H1 (cell line): ENCODE data around the gene SLC7A7. TPM values are rescaled to one million over a fixed set of nuclear protein-coding genes. Genes with fewer than 3 reads are reported as not detected.

Source experiments
- CTCF ChIA-PET: fragments of 300-600 bp; sonication (Branson Sonifier 250); formaldehyde crosslinking; loops from one replicate; lab custom pipeline; 2021; ENCODE audit not compliant: partially characterized antibody; lab: Charles Lee
- POLR2A ChIA-PET: fragments of 300-600 bp; sonication (Branson Sonifier 250); formaldehyde crosslinking; loops from one replicate; lab custom pipeline; 2021; ENCODE audit warnings: inconsistent platforms; ENCODE audit not compliant: partially characterized antibody; lab: Charles Lee
- DNase-seq, 2 experiments: peaks; one replicate each; pipeline versions ENCODE4 v3.0.0 to v3.0.0-alpha.2; 2010 to 2022; ENCODE audit warnings: low spot score in 2 of 2, low read depth in 1 of 2, mixed read lengths in 1 of 2
- FAIRE-seq: peaks from 2 replicates; lab custom pipeline; 2011; peaks lifted over from hg19 to GRCh38; lab: Jason Lieb, UNC
- H2AFZ ChIP-seq: 2 replicates; pipeline ENCODE4 v1.8.1; 2012; ENCODE audit warnings: low read length, inconsistent platforms
- H2AK5ac ChIP-seq: 2 replicates; pipeline ENCODE4 v1.6.1; 2013; ENCODE audit warnings: low read depth, low read length
- H2BK120ac ChIP-seq: replicated peaks from 2 replicates; pipeline ENCODE3; 2013; ENCODE audit warnings: low read depth, low read length, inconsistent platforms
- H2BK12ac ChIP-seq: 2 replicates; pipeline ENCODE4 v1.6.1; 2013; ENCODE audit warnings: low read depth, low read length
- H2BK15ac ChIP-seq: 2 replicates; pipeline ENCODE4 v1.6.1; 2013; ENCODE audit warnings: low read length
- H2BK20ac ChIP-seq: 2 replicates; pipeline ENCODE4 v1.6.1; 2013; ENCODE audit warnings: low read length
- H2BK5ac ChIP-seq: 2 replicates; pipeline ENCODE4 v1.6.1; 2013; ENCODE audit warnings: low read depth, low read length
- H3K14ac ChIP-seq: 2 replicates; pipeline ENCODE4 v1.6.1; 2013; ENCODE audit warnings: inconsistent platforms; ENCODE audit not compliant: insufficient read length
- H3K18ac ChIP-seq: 2 replicates; pipeline ENCODE4 v1.6.1; 2013; ENCODE audit warnings: low read length; ENCODE audit errors: extremely low read depth
- H3K23ac ChIP-seq: 2 replicates; pipeline ENCODE4 v1.6.1; 2013; ENCODE audit warnings: inconsistent platforms; ENCODE audit not compliant: insufficient read length
- H3K23me2 ChIP-seq: 2 replicates; pipeline ENCODE4 v1.6.1; 2013; ENCODE audit warnings: low read depth, low read length
- H3K27ac ChIP-seq: 2 replicates; pipeline ENCODE4 v1.6.1; 2011; ENCODE audit warnings: low read depth, low read length, inconsistent platforms
- H3K27me3 ChIP-seq, 4 experiments: replicated peaks in 1 of 4; 1 replicate in 1 of 4; 2 replicates in 3 of 4; pipeline versions ENCODE4 v1.6.1 to v1.8.1; 2011 to 2013; ENCODE audit warnings: low read length in 3 of 4, mild to moderate bottlenecking in 3 of 4, inconsistent platforms in 2 of 4, mixed read lengths in 2 of 4, moderate library complexity in 1 of 4; ENCODE audit not compliant: control insufficient read depth in 3 of 4, insufficient read depth in 3 of 4; ENCODE audit errors: extremely low read depth in 1 of 4
- H3K36me3 ChIP-seq, 4 experiments: 2 replicates each; pipeline versions ENCODE4 v1.6.1 to v1.8.1; 2011 to 2013; ENCODE audit warnings: mild to moderate bottlenecking in 4 of 4, low read length in 3 of 4, moderate library complexity in 2 of 4, control low read depth in 1 of 4, inconsistent platforms in 1 of 4; ENCODE audit not compliant: insufficient read depth in 4 of 4, control insufficient read depth in 2 of 4
- H3K4ac ChIP-seq: replicated peaks from 2 replicates; pipeline ENCODE3; 2013; ENCODE audit warnings: low read length, low read depth, mixed read lengths, inconsistent platforms; ENCODE audit not compliant: insufficient read length
- H3K4me1 ChIP-seq, 4 experiments: replicated peaks in 1 of 4; 1 replicate in 1 of 4; 2 replicates in 3 of 4; pipeline versions ENCODE4 v1.6.1 to v1.8.1; 2011 to 2013; ENCODE audit warnings: low read length in 3 of 4, inconsistent platforms in 2 of 4, mixed read lengths in 1 of 4; ENCODE audit not compliant: insufficient read depth in 4 of 4, control insufficient read depth in 3 of 4
- H3K4me2 ChIP-seq, 2 experiments: 2 replicates each; pipeline versions ENCODE4 v1.6.1 to v1.8.1; 2011 to 2013; ENCODE audit warnings: low read depth in 2 of 2, low read length in 2 of 2, control low read depth in 1 of 2, inconsistent platforms in 1 of 2, mild to moderate bottlenecking in 1 of 2; ENCODE audit not compliant: insufficient read depth in 1 of 2
- H3K4me3 ChIP-seq, 4 experiments: fragments of 200-600, 300-600 bp in 1 of 4; sonication (generic), shearing (Covaris generic), sonication (Bioruptor Twin) in 1 of 4; 2 replicates each; pipeline versions ENCODE4 v1.5.1 to v1.8.1; 2011 to 2016; ENCODE audit warnings: low read length in 4 of 4, low read depth in 3 of 4, control low read depth in 2 of 4, inconsistent platforms in 2 of 4, mild to moderate bottlenecking in 2 of 4, mixed read lengths in 1 of 4, moderate library complexity in 1 of 4; ENCODE audit not compliant: insufficient read depth in 2 of 4; ENCODE audit errors: extremely low read depth in 1 of 4
- H3K56ac ChIP-seq: replicated peaks from 2 replicates; pipeline ENCODE3; 2013; ENCODE audit warnings: low read depth, mild to moderate bottlenecking, mixed read lengths, low read length, inconsistent platforms; ENCODE audit not compliant: insufficient read length
- H3K79me1 ChIP-seq: 2 replicates; pipeline ENCODE4 v1.6.1; 2013; ENCODE audit warnings: low read depth, low read length, control low read depth
- H3K79me2 ChIP-seq, 2 experiments: 2 replicates each; pipeline versions ENCODE4 v1.6.1 to v1.8.1; 2012 to 2013; ENCODE audit warnings: low read length in 2 of 2, mild to moderate bottlenecking in 2 of 2, inconsistent platforms in 1 of 2; ENCODE audit not compliant: insufficient read depth in 2 of 2, control insufficient read depth in 1 of 2
- H3K9ac ChIP-seq, 4 experiments: replicated peaks in 1 of 4; 1 replicate in 1 of 4; 2 replicates in 3 of 4; pipeline versions ENCODE4 v1.6.1 to v1.8.1; 2011 to 2013; ENCODE audit warnings: low read depth in 3 of 4, low read length in 3 of 4, control low read depth in 2 of 4, mild to moderate bottlenecking in 2 of 4, moderate library complexity in 2 of 4, inconsistent platforms in 1 of 4; ENCODE audit errors: extremely low read depth in 1 of 4
- H3K9me3 ChIP-seq, 2 experiments: 2 replicates each; pipeline versions ENCODE4 v1.6.1 to v1.8.1; 2012 to 2013; ENCODE audit warnings: mild to moderate bottlenecking in 2 of 2, moderate library complexity in 2 of 2, control low read depth in 1 of 2, inconsistent platforms in 1 of 2, low read depth in 1 of 2, low read length in 1 of 2, mixed read lengths in 1 of 2; ENCODE audit not compliant: insufficient read depth in 2 of 2
- H4K20me1 ChIP-seq, 2 experiments: replicated peaks in 1 of 2; 2 replicates each; pipeline versions ENCODE3 to v1.8.1; 2011 to 2013; ENCODE audit warnings: inconsistent platforms in 2 of 2, low read length in 2 of 2, mild to moderate bottlenecking in 1 of 2; ENCODE audit not compliant: insufficient read depth in 2 of 2, control insufficient read depth in 1 of 2
- H4K5ac ChIP-seq: 2 replicates; pipeline ENCODE4 v1.6.1; 2013; ENCODE audit warnings: low read length, low read depth, mixed read lengths, inconsistent platforms; ENCODE audit not compliant: insufficient read length
- H4K8ac ChIP-seq: 2 replicates; pipeline ENCODE4 v1.8.0; 2013; ENCODE audit warnings: mild to moderate bottlenecking, moderate library complexity, low read length, inconsistent platforms; ENCODE audit not compliant: insufficient read depth; ENCODE audit errors: extremely low read depth
- H4K91ac ChIP-seq: replicated peaks from 2 replicates; pipeline ENCODE3; 2013; ENCODE audit warnings: low read length, mixed read lengths, inconsistent platforms; ENCODE audit not compliant: insufficient read length
- BCL11A ChIP-seq, 2 experiments: IDR thresholded peaks; one replicate each; pipeline ENCODE4 v1.6.1; 2011; ENCODE audit warnings: low read depth in 2 of 2, low read length in 2 of 2, mild to moderate bottlenecking in 2 of 2
- CHD1 ChIP-seq: IDR thresholded peaks from 2 replicates; pipeline ENCODE4 v1.6.1; 2012; ENCODE audit warnings: low read depth, low read length, improper control_type of control experiment
- CHD2 ChIP-seq: IDR thresholded peaks from 2 replicates; pipeline ENCODE4 v1.6.1; 2012; ENCODE audit warnings: low read length, improper control_type of control experiment
- CTBP2 ChIP-seq: IDR thresholded peaks from 2 replicates; pipeline ENCODE4 v1.7.0; 2011; ENCODE audit warnings: borderline replicate concordance, mild to moderate bottlenecking, moderate library complexity, mixed read lengths, low read length; ENCODE audit not compliant: insufficient read depth, insufficient read length
- EP300 ChIP-seq, 2 experiments: IDR thresholded peaks; 1 replicate in 1 of 2; 2 replicates in 1 of 2; pipeline ENCODE4 v1.6.1; 2011 to 2012; ENCODE audit warnings: low read depth in 2 of 2, low read length in 2 of 2, mild to moderate bottlenecking in 2 of 2, borderline replicate concordance in 1 of 2, inconsistent platforms in 1 of 2, moderate library complexity in 1 of 2
- FOSL1 ChIP-seq: IDR thresholded peaks from 2 replicates; pipeline ENCODE4 v1.6.1; 2011; ENCODE audit warnings: mild to moderate bottlenecking, low read depth, low read length, moderate library complexity; ENCODE audit not compliant: insufficient read depth
- KDM1A ChIP-seq: fragments of 200-600, 300-600 bp; sonication (generic); IDR thresholded peaks from 2 replicates; pipeline ENCODE4 v1.7.1; 2016; ENCODE audit warnings: mild to moderate bottlenecking, low read length, borderline replicate concordance
- SIN3A ChIP-seq, 2 experiments: IDR thresholded peaks in 1 of 2; conservative IDR thresholded peaks in 1 of 2; 2 replicates each; pipeline ENCODE4 v1.6.1; 2011 to 2012; ENCODE audit warnings: low read length in 2 of 2, improper control_type of control experiment in 1 of 2, low read depth in 1 of 2, mild to moderate bottlenecking in 1 of 2
- TAF7 ChIP-seq: optimal IDR thresholded peaks from 2 replicates; pipeline ENCODE3; 2011; ENCODE audit warnings: low read depth, mild to moderate bottlenecking, inconsistent platforms, low read length, moderate library complexity, borderline replicate concordance
- TBP ChIP-seq: IDR thresholded peaks from 2 replicates; pipeline ENCODE4 v1.6.1; 2011; ENCODE audit warnings: low read depth, low read length, improper control_type of control experiment
- YY1 ChIP-seq: IDR thresholded peaks from 2 replicates; pipeline ENCODE4 v1.6.1; 2011; ENCODE audit warnings: low read depth, mild to moderate bottlenecking, low read length
- WGBS, 2 experiments: shearing (Covaris generic) in 1 of 2; methylation state at CpG; one replicate each; pipeline versions ENCODE4 v1.1.6 to v1.1.7; 2013 to 2015; ENCODE audit warnings: low lambda C conversion rate in 2 of 2, mixed read lengths in 2 of 2, inconsistent platforms in 1 of 2, low coverage in 1 of 2, missing lambda C conversion rate in 1 of 2; ENCODE audit not compliant: insufficient replicate concordance in 2 of 2, insufficient coverage in 1 of 2, insufficient read length in 1 of 2; ENCODE audit errors: extremely low coverage in 1 of 2, missing lambda C conversion rate in 1 of 2; 5-methylcytosine and 5-hydroxymethylcytosine counted together
- polyA plus RNA-seq, 7 experiments: library from polyadenylated mRNA; depleted of rRNA in 3 of 7; stranded (reverse) in 5 of 7; unstranded in 2 of 7; fragments of >200 nt in 5 of 7; fragments of 200-250 nt in 2 of 7; gene quantifications; 1 replicate in 5 of 7; 2 replicates in 1 of 7; 4 replicates in 1 of 7; pipeline versions ENCODE4 v1.2.1 to v1.2.3, GENCODE V29; 2011 to 2013; ENCODE audit warnings: missing spikeins in 2 of 7, mixed read lengths in 2 of 7
- total RNA-seq: library from RNA; stranded (reverse); fragmentation: NEBNext Ultra II Directional; extraction: Animal tissue kit (Norgen Biotek cat#: 25700); gene quantifications from 2 replicates; pipeline ENCODE4 v1.2.1, GENCODE V29; 2021

The SLC7A7 gene
- total and polyA plus RNA-seq, 2 of the 8 experiments (the other 6 are each of a cell fraction or from before 2014, with no cell fraction given), result 5.8 to 14.9 TPM

DNA sequence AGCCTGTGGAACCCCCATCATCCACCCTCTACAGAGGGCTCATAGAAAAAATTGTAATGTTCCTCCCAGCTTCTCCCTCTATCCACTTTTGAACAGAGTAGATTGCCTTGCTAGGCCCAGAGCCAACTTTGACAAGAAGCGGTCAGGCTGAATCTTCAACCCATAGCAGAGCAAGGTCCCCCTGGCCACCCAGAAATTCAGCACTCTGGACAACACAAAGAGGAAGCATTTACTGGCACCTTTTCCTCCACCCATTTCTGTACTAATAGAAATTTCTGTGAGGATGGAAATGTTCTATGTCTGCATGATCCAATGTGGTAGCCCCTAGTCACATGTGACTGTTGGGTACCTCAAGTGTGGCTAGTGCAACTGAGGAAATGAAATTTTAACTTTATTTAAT, 91.4 kb downstream of the SLC7A7 start:
- H2AK5ac ChIP-seq, result no peak overlapping the region
- H3K14ac ChIP-seq, result no peak overlapping the region
- DNase-seq (peak in 1 of 2 experiments; percentile 1), FAIRE-seq (no peak)
- 0 out of 4 replicates have a peak, but pooled peaks cover 0 to 4% of the 10 kb centered on the region in 2 experiments for H3K9me3 ChIP-seq
- no peak overlapping the region for H3K56ac ChIP-seq
- no peak overlapping the region for H2BK12ac ChIP-seq
- no peak overlapping the region for H4K91ac ChIP-seq
- no peak overlapping the region for H2BK20ac ChIP-seq
- H2AFZ ChIP-seq, result no peak overlapping the region
- H3K27ac ChIP-seq, result no peak overlapping the region
- no peak overlapping the region for H2BK120ac ChIP-seq
- ChIA-PET CTCF (interaction anchor here (0.9 to 1.8 kb wide), 3 partner anchors 18 to 77 kb away, joined by 4 to 5 read pairs (median 4); no protein-coding TSS in a partner anchor), POLR2A (no interaction called here)
- H3K36me3 ChIP-seq, result no peaks in the 10 kb centered on the region
- H4K8ac ChIP-seq, result no peak overlapping the region
- H3K27me3 ChIP-seq, result no peaks in the 10 kb centered on the region
- no peak overlapping the region for H3K4me3 ChIP-seq
- 93% methylated on average over 1 of the region's 1 CpG; no CpG with 5 or more reads in 1 of the 2 experiments for WGBS, 2 experiments
- H3K23me2 ChIP-seq, result no peaks in the 10 kb centered on the region
- no peak overlapping the region for H2BK5ac ChIP-seq
- no peak overlapping the region for H4K5ac ChIP-seq
- H3K9ac ChIP-seq, result no peak overlapping the region
- H3K79me2 ChIP-seq, result no peaks in the 10 kb centered on the region
- no peaks in the 10 kb centered on the region for H3K79me1 ChIP-seq
- H3K23ac ChIP-seq, result no peak overlapping the region
- H3K4ac ChIP-seq, result no peak overlapping the region
- H2BK15ac ChIP-seq, result no peak overlapping the region
- no peak overlapping the region for H3K4me2 ChIP-seq
- no peak overlapping the region for H3K18ac ChIP-seq
- H4K20me1 ChIP-seq, result no peaks in the 10 kb centered on the region
- H3K4me1 ChIP-seq, result no peaks in the 10 kb centered on the region
- TF ChIP-seq SIN3A (conservative IDR thresholded peaks at IDR 0.05 in 1 of 2, IDR thresholded peaks at IDR 0.05 in 1 of 2; ENCODE audit: low read depth in 1 of 2, low read length in 2 of 2) (no peak), CHD1 (no peak), CHD2 (no peak), CTBP2 (no peak), TAF7 (no peak), TBP (no peak), KDM1A (no peak), FOSL1 (no peak), BCL11A (IDR thresholded peaks at IDR 0.05; ENCODE audit: low read depth in 2 of 2, low read length in 2 of 2) (no peak), EP300 (IDR thresholded peaks at IDR 0.05; ENCODE audit: borderline replicate concordance in 1 of 2, low read depth in 2 of 2, low read length in 2 of 2) (no peak), YY1 (no peak)
